DOHH2 (cell line): ENCODE measurements around the gene MRPL54.

Experiments
- CTCF ChIP-seq: fragments of 200-600 bp; sonication (generic); IDR thresholded peaks from one replicate; pipeline ENCODE4 v1.5.1; 2014; ENCODE audit warnings: antibody characterized with exemption, mild to moderate bottlenecking, low read depth, low read length; ENCODE audit not compliant: poor library complexity, severe bottlenecking
- EZH2phosphoT487 ChIP-seq: fragments of 200-600 bp; sonication (generic); IDR thresholded peaks from 2 replicates; pipeline ENCODE4 v1.6.1; 2017; ENCODE audit warnings: borderline replicate concordance, mild to moderate bottlenecking, antibody characterized with exemption, low read length, moderate library complexity, mixed read lengths

GRCh38 chr19:3778899-3779723 is 16.6 kb downstream of the MRPL54 start:
- TF ChIP-seq CTCF: no peak
- TF ChIP-seq EZH2phosphoT487: no peak
